Measurements from ENCODE around the gene EML6.

Gene EML6

GRCh38 chr2:54708584-54709335, 14.7 kb upstream of the EML6 start:
- no peak for DNase-seq

- no peak for DNase-seq
Observed at GRCh38 chr2:54709336-54709809, 14.1 kb upstream of the EML6 start.

GRCh38 chr2:54710216-54710615, 13.2 kb upstream of the EML6 start:
- DNase-seq: no peak

GRCh38 chr2:54712516-54712915, 10.9 kb upstream of the EML6 start:
- DNase-seq: no peak

GRCh38 chr2:54714996-54715395, 8.5 kb upstream of the EML6 start:
- DNase-seq: no peak

- no peak for DNase-seq
Observed at GRCh38 chr2:54716375-54716774, 7.1 kb upstream of the EML6 start.

DNA sequence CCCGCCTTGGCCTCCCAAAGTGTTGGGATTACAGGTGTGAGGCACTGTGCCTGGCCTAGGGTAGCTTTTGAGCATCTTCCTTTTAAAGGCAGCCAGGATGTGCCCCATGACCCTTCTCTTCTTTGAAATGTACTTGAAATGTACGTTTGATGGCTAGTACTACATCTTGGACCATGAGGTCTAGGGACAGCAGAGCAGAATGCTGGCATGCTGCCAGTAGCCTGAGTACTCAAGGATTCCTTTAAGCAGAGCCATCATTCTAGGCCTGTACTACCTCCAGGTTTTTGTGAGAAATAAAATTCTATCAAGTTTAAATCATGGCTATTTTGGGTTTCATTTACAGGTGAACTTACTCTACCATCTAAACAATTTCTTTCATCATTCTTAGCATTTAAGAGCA, 2.9 kb upstream of the EML6 start:
- no peak for DNase-seq

DNA sequence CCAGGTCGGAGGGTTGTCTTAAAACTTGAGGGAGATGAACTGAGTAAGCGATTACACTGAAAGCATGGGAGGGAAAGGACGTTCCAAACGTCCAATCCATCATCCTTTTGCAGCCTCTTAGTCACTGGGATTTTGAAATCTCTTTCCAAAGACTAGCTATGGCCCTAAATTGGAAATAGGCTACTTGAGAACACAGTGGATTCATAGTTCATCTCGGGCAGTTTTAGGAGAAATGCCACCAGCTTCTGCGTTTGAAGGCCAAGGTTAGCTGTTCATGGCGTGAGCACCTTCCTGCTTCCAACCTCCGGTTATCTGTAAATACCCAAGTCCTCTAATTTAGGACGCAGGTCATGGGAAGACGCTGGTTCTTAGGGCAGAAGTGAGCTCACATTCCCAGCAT, 821 bp upstream of the EML6 start:
- DNase-seq: no peak

- no peak for DNase-seq
Observed at GRCh38 chr2:54723996-54724559, 616 bp downstream of the EML6 start.

GRCh38 chr2:54724560-54725342, 1.3 kb downstream of the EML6 start:
- DNase-seq: no peak

- no peak for DNase-seq
Observed at GRCh38 chr2:54725343-54726099, 2.1 kb downstream of the EML6 start.

GRCh38 chr2:54726431-54726830, 3.0 kb downstream of the EML6 start:
- DNase-seq: no peak

- DNase-seq: no peak
Observed at GRCh38 chr2:54726940-54727339, 3.5 kb downstream of the EML6 start.

GRCh38 chr2:54728669-54729120, 5.2 kb downstream of the EML6 start:
- no peak for DNase-seq

DNA sequence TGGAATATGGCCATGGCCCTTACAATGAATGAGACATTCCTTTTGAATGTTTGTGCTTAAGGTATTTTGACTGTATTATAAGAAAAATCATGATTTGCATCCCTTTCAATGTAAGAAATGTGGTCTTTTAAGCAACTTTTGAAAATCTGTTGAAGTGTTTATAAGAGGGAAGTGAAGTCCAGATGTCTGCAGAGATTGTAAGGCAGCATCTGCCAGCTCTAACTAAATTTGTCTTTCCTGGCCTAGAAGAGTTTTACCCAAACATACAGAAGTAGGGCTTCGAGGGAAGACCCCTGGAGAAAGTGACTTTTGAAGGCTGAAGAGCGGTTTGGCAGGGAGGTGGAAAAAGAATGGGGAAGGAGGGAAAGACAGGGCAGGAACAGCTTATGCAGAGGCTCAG, 12.2 kb downstream of the EML6 start:
- no peak for DNase-seq

DNA sequence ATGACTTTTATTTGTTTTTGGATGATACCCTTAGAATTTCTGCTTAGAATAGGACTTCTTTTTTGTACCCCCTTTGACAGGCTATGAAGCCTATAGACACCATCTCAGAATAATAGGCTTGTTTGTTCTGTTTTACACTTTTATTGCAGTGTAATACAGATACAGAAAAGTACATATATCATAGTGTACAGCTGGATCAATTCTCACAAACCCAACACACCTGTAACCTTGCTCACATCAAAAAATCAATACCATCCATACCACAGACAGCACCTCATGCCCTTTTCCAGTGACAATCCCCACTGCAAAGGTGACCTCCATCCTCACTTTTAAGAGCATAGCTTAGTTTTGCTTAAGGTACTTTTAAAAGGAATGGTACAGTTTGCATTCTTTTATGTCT, 14.8 kb downstream of the EML6 start:
- DNase-seq: no peak

DNA sequence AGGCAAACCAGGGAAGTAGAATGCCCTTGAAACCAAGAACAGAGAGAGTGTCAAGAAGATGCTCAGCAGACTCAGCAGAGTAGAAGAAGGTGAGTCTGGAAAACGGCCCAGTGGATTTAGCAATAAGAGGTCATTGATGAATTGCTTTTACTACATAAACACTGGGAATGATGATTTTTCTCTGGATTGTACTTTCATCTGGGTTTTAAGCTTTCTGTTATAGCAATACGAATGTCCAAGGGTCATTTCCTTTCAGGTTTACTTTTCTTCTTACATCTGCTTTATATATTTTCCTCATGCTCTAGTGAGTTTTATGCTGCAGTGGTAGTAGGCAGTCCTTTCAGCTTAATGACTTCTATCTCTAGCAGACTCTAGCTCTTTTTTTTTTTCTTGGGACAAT, 16.9 kb downstream of the EML6 start:
- DNase-seq: no peak

DNA sequence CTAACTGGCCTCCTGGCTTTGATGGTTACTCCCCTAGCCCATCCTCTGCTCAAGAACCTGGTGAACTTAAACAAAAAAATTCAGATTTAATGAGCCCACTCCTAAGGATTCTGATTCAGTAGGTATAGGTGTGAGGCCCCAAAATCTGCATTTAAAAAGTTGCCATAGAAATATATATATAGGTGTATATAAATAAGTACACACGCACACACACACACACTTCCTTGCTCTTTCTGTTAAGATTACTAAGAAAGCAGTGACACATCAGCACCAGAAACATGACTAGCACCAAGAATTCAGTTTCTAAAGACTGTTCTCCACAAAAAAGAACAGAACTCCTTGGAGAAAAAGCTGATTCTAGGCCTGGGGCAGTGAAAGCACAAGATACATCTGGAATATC, 17.8 kb downstream of the EML6 start:
- no peak for DNase-seq

GRCh38 chr2:54750040-54750439, 26.6 kb downstream of the EML6 start:
- no peak for DNase-seq

DNA sequence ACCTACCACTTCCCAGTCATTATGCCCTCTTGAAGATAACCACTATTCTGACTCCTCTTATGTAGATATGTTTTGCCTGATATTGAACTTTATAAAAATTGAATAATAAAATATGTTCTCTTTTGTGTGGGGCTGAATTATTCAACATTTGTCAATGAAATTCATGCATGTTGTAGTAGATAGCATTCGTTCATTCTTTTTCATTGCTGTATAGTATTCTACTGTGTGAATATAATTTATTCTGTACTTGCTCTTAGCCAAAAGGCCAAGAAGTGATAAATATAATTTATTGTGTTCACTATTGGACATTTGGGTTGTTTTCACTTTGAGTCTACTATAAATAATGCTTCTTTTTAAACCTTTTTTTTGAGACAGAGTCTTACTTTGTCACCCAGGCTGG, 29.0 kb downstream of the EML6 start:
- no peak for DNase-seq

DNA sequence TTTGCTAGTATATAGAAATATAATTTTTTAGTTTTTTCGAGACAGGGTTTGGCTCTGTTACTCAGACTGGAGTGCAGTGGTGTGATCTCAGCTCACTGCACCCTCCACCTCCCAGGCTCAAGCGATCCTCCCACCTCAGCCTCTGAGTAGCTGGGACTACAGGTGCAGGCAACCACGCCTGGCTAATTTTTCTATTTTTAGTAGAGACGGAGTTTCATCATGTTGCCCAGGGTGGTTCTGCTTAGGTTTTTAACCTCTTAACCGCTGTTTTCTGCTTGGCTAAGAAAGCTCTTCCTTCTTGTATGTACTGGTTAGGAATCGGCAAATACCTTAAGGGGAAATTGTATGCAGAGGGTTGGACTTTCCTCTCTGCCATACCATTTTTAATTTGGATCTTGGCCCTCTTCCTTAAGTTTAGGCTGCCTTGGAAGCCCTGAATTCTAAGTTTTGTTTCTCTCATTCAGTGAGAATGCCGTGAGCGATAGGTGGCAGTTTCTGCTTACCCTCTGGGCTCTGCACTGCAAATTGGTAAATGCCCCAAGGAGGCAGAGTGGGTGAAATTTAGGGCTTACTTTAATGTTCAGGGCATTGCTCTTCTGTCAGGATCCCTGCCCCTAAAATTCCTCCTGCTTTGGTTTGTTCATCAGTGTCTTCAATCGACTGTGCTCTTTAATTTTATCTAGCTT, 32.3 kb downstream of the EML6 start:
- DNase-seq: no peak

DNA sequence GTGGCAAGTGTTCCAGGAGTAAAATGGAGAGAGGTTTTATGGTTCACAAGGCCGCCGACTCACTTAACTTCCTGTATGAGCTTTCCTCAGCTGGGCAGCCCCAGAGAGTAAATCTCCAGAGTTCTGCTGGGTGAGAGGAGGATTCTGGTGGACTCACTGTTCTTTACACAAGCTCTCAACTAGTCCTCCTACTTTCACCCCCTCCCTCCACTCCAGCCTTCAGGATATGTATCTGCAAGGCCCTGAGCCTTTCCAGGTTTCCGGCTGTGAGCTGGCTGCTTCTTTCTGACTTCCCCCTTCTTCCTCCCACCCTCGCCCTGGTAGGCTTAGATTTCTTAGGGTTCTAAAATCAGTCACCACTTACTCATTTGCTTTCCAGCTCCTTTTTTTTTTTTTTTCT, 34.0 kb downstream of the EML6 start:
- DNase-seq: no peak

GRCh38 chr2:54758951-54759350, 35.5 kb downstream of the EML6 start:
- DNase-seq: no peak

Data from SIG-M5 (cell line).